Skeletal muscle satellite cell (primary cell): ENCODE data around the gene DNAH5.

Experiments
- H3K27me3 ChIP-seq: 2 replicates; pipeline ENCODE4 v1.7.0; 2013; ENCODE audit warnings: low read length; ENCODE audit not compliant: control insufficient read depth, insufficient read depth
- H3K36me3 ChIP-seq: 2 replicates; pipeline ENCODE4 v1.7.0; 2013; ENCODE audit warnings: mild to moderate bottlenecking, control low read depth, low read length; ENCODE audit not compliant: insufficient read depth
- H3K4me1 ChIP-seq: 2 replicates; pipeline ENCODE4 v1.7.0; 2013; ENCODE audit warnings: low read length; ENCODE audit not compliant: control insufficient read depth, insufficient read depth
- H3K4me2 ChIP-seq: 2 replicates; pipeline ENCODE4 v1.7.0; 2013; ENCODE audit warnings: mild to moderate bottlenecking, low read length
- H3K4me3 ChIP-seq: 2 replicates; pipeline ENCODE4 v1.7.0; 2013; ENCODE audit warnings: low read length
- H3K9ac ChIP-seq: 2 replicates; pipeline ENCODE4 v1.7.0; 2013; ENCODE audit warnings: mild to moderate bottlenecking, low read depth, low read length, moderate library complexity
- H3K9me3 ChIP-seq: replicated peaks from 2 replicates; pipeline ENCODE4 v1.7.0; 2013; ENCODE audit warnings: mild to moderate bottlenecking, control low read depth, low read length

DNAH5 gene

GRCh38 chr5:13704396-13704795 is 240.1 kb downstream of the DNAH5 start:
- H3K36me3 ChIP-seq, result no peaks in the 10 kb centered on the region
- H3K4me1 ChIP-seq, result no peaks in the 10 kb centered on the region
- H3K4me3 ChIP-seq, result no peak overlapping the region
- no peaks in the 10 kb centered on the region for H3K9me3 ChIP-seq
- no peaks in the 10 kb centered on the region for H3K27me3 ChIP-seq
- H3K4me2 ChIP-seq, result no peak overlapping the region
- no peak overlapping the region for H3K9ac ChIP-seq

GRCh38 chr5:13700626-13701025 is 243.9 kb downstream of the DNAH5 start:
- Histone ChIP-seq H3K4me1 (no peaks in the 10 kb centered on the region), H3K9me3 (no peaks in the 10 kb centered on the region)

GRCh38 chr5:13698885-13699284 is 245.6 kb downstream of the DNAH5 start:
- Histone ChIP-seq H3K27me3 (no peaks in the 10 kb centered on the region), H3K36me3 (no peaks in the 10 kb centered on the region), H3K4me3 (no peak overlapping the region), H3K4me1 (no peaks in the 10 kb centered on the region), H3K9ac (no peak overlapping the region), H3K9me3 (no peaks in the 10 kb centered on the region), H3K4me2 (no peak overlapping the region)

More at GRCh38 chr5:13700626-13701025, 243.9 kb downstream of the DNAH5 start:
- Histone ChIP-seq H3K9ac (no peak overlapping the region), H3K4me3 (no peak overlapping the region), H3K4me2 (no peak overlapping the region), H3K27me3 (no peaks in the 10 kb centered on the region), H3K36me3 (no peaks in the 10 kb centered on the region)

GRCh38 chr5:13695076-13695712 is 249.3 kb downstream of the DNAH5 start:
- Histone ChIP-seq H3K9ac (no peak overlapping the region), H3K4me3 (no peak overlapping the region), H3K27me3 (no peaks in the 10 kb centered on the region)

GRCh38 chr5:13692172-13692571 is 252.3 kb downstream of the DNAH5 start:
- Histone ChIP-seq H3K9ac (no peak overlapping the region), H3K36me3 (no peaks in the 10 kb centered on the region), H3K27me3 (no peaks in the 10 kb centered on the region), H3K4me2 (no peak overlapping the region), H3K9me3 (no peaks in the 10 kb centered on the region), H3K4me1 (no peaks in the 10 kb centered on the region), H3K4me3 (no peak overlapping the region)

More at GRCh38 chr5:13695076-13695712, 249.3 kb downstream of the DNAH5 start:
- Histone ChIP-seq H3K4me1 (no peaks in the 10 kb centered on the region), H3K9me3 (no peaks in the 10 kb centered on the region), H3K4me2 (no peak overlapping the region), H3K36me3 (no peaks in the 10 kb centered on the region)

GRCh38 chr5:13676531-13676930 is 268.0 kb downstream of the DNAH5 start:
- H3K9ac ChIP-seq, result no peak overlapping the region
- H3K4me3 ChIP-seq, result no peak overlapping the region
- no peaks in the 10 kb centered on the region for H3K9me3 ChIP-seq
- H3K27me3 ChIP-seq, result peaks cover 2% of the 10 kb centered on the region
- H3K4me2 ChIP-seq, result no peak overlapping the region
- no peaks in the 10 kb centered on the region for H3K4me1 ChIP-seq
- H3K36me3 ChIP-seq, result no peaks in the 10 kb centered on the region

GRCh38 chr5:13674391-13674790 is 270.1 kb downstream of the DNAH5 start:
- no peaks in the 10 kb centered on the region for H3K4me1 ChIP-seq
- H3K36me3 ChIP-seq, result no peaks in the 10 kb centered on the region
- no peak overlapping the region for H3K4me3 ChIP-seq
- H3K4me2 ChIP-seq, result no peak overlapping the region
- no peaks in the 10 kb centered on the region for H3K9me3 ChIP-seq
- no peak overlapping the region for H3K9ac ChIP-seq
- H3K27me3 ChIP-seq, result peaks cover 2% of the 10 kb centered on the region

- Histone ChIP-seq H3K4me3 (no peak overlapping the region), H3K36me3 (no peaks in the 10 kb centered on the region), H3K4me2 (no peak overlapping the region)
Observed at GRCh38 chr5:13673511-13673910, 271.0 kb downstream of the DNAH5 start.

GRCh38 chr5:13664377-13664776 is 280.1 kb downstream of the DNAH5 start:
- H3K4me3 ChIP-seq, result no peak overlapping the region
- no peak overlapping the region for H3K4me2 ChIP-seq
- H3K36me3 ChIP-seq, result no peaks in the 10 kb centered on the region
- H3K27me3 ChIP-seq, result no peaks in the 10 kb centered on the region
- peaks cover 23% of the 10 kb centered on the region for H3K4me1 ChIP-seq
- H3K9me3 ChIP-seq, result no peaks in the 10 kb centered on the region
- no peak overlapping the region for H3K9ac ChIP-seq

More at GRCh38 chr5:13673511-13673910, 271.0 kb downstream of the DNAH5 start:
- H3K9me3 ChIP-seq, result no peaks in the 10 kb centered on the region
- H3K4me1 ChIP-seq, result no peaks in the 10 kb centered on the region
- no peak overlapping the region for H3K9ac ChIP-seq
- peaks cover 2% of the 10 kb centered on the region for H3K27me3 ChIP-seq

GRCh38 chr5:13662626-13663025 is 281.9 kb downstream of the DNAH5 start:
- no peaks in the 10 kb centered on the region for H3K36me3 ChIP-seq

GRCh38 chr5:13661272-13661671 is 283.2 kb downstream of the DNAH5 start:
- H3K36me3 ChIP-seq, result no peaks in the 10 kb centered on the region
- H3K9me3 ChIP-seq, result no peaks in the 10 kb centered on the region
- peaks cover 23% of the 10 kb centered on the region for H3K4me1 ChIP-seq
- H3K4me2 ChIP-seq, result no peak overlapping the region
- H3K27me3 ChIP-seq, result no peaks in the 10 kb centered on the region
- H3K4me3 ChIP-seq, result no peak overlapping the region
- no peak overlapping the region for H3K9ac ChIP-seq

More at GRCh38 chr5:13662626-13663025, 281.9 kb downstream of the DNAH5 start:
- H3K4me1 ChIP-seq, result peaks cover 23% of the 10 kb centered on the region
- H3K4me2 ChIP-seq, result no peak overlapping the region
- H3K9me3 ChIP-seq, result no peaks in the 10 kb centered on the region
- no peak overlapping the region for H3K9ac ChIP-seq
- no peak overlapping the region for H3K4me3 ChIP-seq
- no peaks in the 10 kb centered on the region for H3K27me3 ChIP-seq

GRCh38 chr5:13660072-13660471 is 284.4 kb downstream of the DNAH5 start:
- H3K36me3 ChIP-seq, result no peaks in the 10 kb centered on the region
- H3K4me1 ChIP-seq, result peaks cover 23% of the 10 kb centered on the region
- H3K27me3 ChIP-seq, result no peaks in the 10 kb centered on the region
- no peak overlapping the region for H3K4me2 ChIP-seq
- H3K4me3 ChIP-seq, result no peak overlapping the region
- no peaks in the 10 kb centered on the region for H3K9me3 ChIP-seq
- H3K9ac ChIP-seq, result no peak overlapping the region
